Upper lobe of left lung (tissue), 4 donors: Measurements from ENCODE around the gene ATXN7L3.

Experiments used
- EP300 ChIP-seq, 4 donors: sonication (generic); formaldehyde crosslinking; IDR thresholded peaks; one replicate each; pipeline ENCODE4 v1.5.1; 2017; ENCODE audit warnings: antibody characterized with exemption in 4 of 4, control low read depth in 2 of 4
- POLR2A ChIP-seq, 4 donors: fragments of 450-650 bp; IDR thresholded peaks; one replicate each; pipeline ENCODE4 v1.5.1; 2016 to 2017; ENCODE audit warnings: antibody characterized with exemption in 4 of 4, mild to moderate bottlenecking in 2 of 4
- TF ChIP-seq, protein P1 (sequence below), 6 experiments: fragments of 450-650 bp in 4 of 6; fragments of 200-600 bp in 2 of 6; sonication (generic) in 2 of 6; IDR thresholded peaks; one replicate each; pipeline ENCODE4 v1.5.1; 2016 to 2019; ENCODE audit warnings: antibody characterized with exemption in 6 of 6

DNA sequence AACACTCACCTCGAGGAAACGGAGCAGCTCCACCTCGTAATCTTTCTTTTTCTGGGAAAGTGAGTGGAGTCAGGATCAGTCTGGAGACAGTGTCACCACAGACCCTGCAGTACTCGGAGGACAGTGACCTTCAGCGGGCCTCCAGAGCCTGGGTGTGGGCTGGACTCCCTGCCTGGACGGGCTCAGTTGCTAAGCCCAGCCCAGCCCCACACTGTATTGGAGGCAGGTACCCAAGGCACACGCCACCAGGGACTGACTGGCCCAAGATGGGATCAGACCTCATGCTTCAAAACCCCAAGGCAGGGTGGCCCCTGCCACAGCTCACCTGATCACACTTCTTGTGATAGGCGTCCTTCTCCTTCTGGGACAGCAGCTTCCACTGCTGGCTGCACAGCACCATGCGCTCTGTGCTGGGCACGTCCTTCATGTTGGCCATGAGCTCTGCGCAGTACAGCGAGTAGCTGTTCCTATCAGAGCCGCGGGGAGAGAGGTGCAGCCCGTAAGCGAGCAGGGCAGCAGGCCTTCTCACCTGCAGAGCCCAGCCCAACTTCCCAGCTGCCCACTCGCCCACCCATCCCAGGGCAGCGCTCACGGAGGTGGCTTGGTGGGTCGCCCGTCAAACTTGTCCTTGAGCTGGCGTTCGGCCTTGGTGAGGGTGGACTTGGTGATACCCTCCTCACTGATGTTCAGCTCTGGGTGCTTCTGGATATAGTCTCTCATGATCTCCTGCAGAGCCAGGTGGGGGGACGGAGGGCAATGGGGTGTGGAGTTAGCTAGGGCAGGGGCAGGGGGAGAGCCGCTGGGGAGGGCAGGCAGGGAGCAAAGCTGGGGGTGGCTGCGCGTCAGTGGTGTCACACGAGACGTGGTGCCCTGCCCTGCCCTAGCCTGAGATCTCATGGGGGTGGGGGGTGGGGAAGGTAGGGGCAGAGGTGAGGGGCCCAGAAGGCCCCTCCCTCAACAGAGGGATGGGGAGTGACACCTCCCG lies 11.9 kb upstream of the ATXN7L3 start:
- TF ChIP-seq, protein P1, sequence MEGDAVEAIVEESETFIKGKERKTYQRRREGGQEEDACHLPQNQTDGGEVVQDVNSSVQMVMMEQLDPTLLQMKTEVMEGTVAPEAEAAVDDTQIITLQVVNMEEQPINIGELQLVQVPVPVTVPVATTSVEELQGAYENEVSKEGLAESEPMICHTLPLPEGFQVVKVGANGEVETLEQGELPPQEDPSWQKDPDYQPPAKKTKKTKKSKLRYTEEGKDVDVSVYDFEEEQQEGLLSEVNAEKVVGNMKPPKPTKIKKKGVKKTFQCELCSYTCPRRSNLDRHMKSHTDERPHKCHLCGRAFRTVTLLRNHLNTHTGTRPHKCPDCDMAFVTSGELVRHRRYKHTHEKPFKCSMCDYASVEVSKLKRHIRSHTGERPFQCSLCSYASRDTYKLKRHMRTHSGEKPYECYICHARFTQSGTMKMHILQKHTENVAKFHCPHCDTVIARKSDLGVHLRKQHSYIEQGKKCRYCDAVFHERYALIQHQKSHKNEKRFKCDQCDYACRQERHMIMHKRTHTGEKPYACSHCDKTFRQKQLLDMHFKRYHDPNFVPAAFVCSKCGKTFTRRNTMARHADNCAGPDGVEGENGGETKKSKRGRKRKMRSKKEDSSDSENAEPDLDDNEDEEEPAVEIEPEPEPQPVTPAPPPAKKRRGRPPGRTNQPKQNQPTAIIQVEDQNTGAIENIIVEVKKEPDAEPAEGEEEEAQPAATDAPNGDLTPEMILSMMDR (IDR thresholded peaks at IDR 0.05) = no peak
- no peak for TF ChIP-seq EP300 (IDR thresholded peaks at IDR 0.05)
- TF ChIP-seq POLR2A (IDR thresholded peaks at IDR 0.05) = no peak
